Measurements from ENCODE around the gene RYR3.

Gene RYR3

DNA sequence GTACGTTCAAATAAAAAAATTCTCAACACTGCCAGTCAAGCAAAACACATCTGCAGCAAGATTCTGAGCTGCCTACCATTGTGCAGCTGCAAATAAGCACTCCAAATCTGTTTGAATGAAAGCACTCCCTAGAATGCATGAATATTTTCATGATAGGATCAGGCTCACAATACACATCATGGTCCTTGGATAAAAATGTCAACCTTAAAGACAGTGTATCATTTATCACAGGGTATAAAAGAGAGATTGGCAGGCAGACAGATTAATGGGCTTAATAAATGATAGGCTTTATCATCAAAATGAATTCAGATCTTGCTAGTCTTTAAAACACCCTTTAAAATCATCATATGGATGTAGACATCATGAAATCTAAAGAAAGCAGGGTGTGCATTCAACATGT, 9.2 kb downstream of the RYR3 start:
- TF ChIP-seq, protein P1, sequence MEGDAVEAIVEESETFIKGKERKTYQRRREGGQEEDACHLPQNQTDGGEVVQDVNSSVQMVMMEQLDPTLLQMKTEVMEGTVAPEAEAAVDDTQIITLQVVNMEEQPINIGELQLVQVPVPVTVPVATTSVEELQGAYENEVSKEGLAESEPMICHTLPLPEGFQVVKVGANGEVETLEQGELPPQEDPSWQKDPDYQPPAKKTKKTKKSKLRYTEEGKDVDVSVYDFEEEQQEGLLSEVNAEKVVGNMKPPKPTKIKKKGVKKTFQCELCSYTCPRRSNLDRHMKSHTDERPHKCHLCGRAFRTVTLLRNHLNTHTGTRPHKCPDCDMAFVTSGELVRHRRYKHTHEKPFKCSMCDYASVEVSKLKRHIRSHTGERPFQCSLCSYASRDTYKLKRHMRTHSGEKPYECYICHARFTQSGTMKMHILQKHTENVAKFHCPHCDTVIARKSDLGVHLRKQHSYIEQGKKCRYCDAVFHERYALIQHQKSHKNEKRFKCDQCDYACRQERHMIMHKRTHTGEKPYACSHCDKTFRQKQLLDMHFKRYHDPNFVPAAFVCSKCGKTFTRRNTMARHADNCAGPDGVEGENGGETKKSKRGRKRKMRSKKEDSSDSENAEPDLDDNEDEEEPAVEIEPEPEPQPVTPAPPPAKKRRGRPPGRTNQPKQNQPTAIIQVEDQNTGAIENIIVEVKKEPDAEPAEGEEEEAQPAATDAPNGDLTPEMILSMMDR (IDR thresholded peaks at IDR 0.05) = no peak
- TF ChIP-seq ZFX (IDR thresholded peaks at IDR 0.05; ENCODE audit: borderline replicate concordance) = no peak
- no peak overlapping the region for H3K27ac ChIP-seq

DNA sequence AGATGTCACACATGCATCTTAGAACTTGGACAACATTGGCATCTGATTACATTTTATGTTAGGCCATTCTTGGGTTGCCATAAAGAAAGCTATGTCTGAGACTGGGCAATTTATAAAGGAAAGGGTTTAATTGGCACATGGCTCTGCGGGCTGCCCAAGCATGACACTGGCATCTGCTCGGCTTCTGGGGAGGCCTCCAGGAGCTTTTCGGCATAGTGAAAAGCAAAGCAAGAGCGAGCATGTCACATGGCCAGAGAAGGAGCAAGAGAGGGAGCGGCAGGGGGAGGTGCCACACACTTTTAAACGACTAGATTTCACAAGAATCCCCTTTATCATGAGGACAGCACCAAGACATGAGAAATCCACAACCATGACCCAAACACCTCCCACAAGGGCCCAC, 11.3 kb downstream of the RYR3 start:
- no peak overlapping the region for H3K27ac ChIP-seq
- no peak for TF ChIP-seq ZFX (IDR thresholded peaks at IDR 0.05; ENCODE audit: borderline replicate concordance)
- TF ChIP-seq, protein P1 (IDR thresholded peaks at IDR 0.05) = no peak

DNA sequence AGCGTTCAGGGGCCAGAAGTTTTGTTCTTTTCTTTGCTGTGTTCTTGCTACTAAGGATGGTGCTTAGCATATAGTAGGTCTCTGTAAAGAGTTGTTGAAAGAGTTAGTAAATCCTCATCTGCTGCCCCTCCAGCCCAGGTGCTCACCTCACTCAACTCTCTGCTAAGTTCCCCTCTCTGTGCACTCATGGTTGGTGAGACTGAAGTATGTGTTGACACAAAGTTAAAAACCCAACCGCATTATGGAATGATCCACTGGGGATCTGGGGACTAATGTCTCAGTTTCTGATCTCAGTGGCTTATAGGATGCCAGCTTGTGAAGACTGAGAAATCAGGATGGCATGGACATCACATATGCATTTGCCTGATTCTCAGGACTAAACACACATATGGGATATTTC, 13.8 kb downstream of the RYR3 start:
- no peak overlapping the region for H3K27ac ChIP-seq
- TF ChIP-seq ZFX (IDR thresholded peaks at IDR 0.05; ENCODE audit: borderline replicate concordance) = no peak
- TF ChIP-seq, protein P1 (IDR thresholded peaks at IDR 0.05) = no peak

DNA sequence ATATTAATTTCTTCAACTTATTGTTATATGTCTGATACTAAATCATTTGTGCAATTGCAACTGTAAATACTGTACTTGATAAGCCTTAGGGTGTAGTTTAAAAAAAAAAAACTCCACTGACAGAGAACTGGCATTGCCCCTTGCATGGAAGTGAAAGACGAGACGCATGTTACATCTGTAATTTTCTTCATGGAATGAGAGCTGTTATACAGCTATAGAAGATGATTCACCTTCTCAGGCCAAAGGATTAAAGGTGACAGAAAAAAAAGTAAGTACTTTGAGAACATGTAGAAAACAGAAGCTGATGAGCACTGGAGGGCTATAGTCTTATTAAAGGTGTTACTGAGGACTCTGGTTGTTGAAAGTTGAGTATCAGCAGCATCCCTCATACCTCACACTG, 16.1 kb downstream of the RYR3 start:
- H3K27ac ChIP-seq = no peak overlapping the region
- TF ChIP-seq, protein P1 (IDR thresholded peaks at IDR 0.05) = no peak
- TF ChIP-seq ZFX (IDR thresholded peaks at IDR 0.05; ENCODE audit: borderline replicate concordance) = no peak

DNA sequence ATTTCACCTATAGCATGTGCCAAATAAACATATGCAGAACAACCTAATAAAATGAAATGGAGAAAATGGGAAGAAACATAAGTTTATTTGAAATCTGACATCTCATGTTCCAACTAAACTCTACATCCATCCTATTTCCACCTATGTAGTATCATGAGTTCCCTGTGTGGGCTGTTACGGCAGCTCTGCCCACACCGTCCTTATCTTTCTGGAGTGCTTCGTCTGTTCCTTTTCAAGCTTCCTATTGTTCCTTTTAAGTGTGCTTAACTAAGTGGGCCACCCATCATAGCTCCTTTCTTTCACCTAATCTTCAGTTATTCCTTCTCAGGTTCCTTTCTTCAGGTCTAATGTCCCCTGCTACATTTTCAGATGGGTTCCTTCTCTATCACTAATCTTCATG, 17.3 kb downstream of the RYR3 start:
- TF ChIP-seq, protein P1 (IDR thresholded peaks at IDR 0.05) = no peak
- TF ChIP-seq ZFX (IDR thresholded peaks at IDR 0.05; ENCODE audit: borderline replicate concordance) = no peak
- no peak overlapping the region for H3K27ac ChIP-seq

DNA sequence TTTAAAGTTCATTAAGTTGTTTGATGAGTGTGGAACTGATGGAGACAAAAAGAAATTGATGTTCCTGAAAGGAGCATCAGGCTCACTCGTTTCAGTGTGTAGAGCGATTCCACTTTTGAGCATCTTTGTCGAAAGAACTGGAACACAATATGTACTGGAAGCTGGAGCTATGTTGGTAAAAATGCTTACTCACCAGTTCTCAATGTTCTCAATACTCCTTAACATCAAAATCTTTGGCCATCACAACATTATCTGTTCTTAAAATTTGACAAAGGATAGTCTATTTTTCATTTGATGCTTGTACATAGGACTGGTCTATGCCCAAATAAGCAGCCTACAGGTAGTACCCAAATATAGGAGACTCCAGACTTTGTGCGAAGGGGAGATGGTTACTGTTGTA, 18.7 kb downstream of the RYR3 start:
- TF ChIP-seq, protein P1 (IDR thresholded peaks at IDR 0.05) = no peak
- TF ChIP-seq ZFX (IDR thresholded peaks at IDR 0.05; ENCODE audit: borderline replicate concordance) = no peak
- no peak overlapping the region for H3K27ac ChIP-seq

DNA sequence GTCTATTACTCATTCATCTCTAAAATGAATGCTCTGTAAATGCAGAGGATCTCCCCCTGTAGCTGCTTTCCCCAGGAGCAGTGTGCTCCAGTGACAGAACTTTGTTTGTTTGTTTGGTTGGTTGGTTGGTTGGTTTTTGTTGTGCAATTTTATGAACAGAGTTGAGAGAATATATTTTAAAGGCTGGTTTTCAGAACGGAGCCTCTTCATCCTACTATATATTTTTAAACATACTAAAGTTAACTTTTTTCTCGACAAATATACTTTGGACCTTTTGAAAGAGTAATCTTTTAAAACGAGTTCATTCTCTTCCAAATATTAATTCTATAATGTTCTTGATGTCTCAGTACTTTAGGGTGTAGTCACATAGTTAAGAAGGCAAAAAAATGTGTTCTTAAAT, 20.2 kb downstream of the RYR3 start:
- TF ChIP-seq, protein P1 (IDR thresholded peaks at IDR 0.05) = no peak

More for the DNA sequence above, 20.2 kb downstream of the RYR3 start:
- no peak overlapping the region for H3K27ac ChIP-seq
